ENCODE results near the gene C18orf32. TPM values are rescaled to one million over a fixed set of nuclear protein-coding genes. Genes with fewer than 3 reads are reported as not detected.
A peak's percentile ranks its signal among the peaks of the same experiment; 100 is the strongest.

C18orf32 gene
- total and polyA plus RNA-seq, 2 donors (not counting 3 experiments of a cell fraction or from before 2014, with no cell fraction given), result 20.4 to 27.4 TPM

DNA sequence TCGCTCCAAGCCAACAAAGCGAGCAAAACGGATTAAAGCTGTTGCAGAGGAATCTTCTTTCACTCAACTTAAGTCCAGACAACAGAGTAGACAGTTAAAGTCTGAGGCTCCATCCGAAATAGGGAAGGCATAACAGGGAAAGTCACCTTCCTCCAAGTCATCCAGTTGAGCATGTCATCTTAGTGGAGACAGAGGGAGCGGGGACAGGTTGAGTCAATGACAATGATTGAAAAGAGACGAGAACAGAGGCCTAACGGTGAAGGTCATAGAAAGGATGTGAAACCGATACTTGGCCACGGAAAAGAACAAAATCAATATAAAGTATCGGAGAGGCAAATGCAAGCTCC, 455 bp downstream of the C18orf32 start:
- no peaks in the 10 kb centered on the region for H3K9me1 ChIP-seq (replicated peaks; ENCODE audit: control insufficient read depth, extremely low read depth, insufficient read depth, low read length)
- H3K36me3 ChIP-seq (ENCODE audit: control insufficient read depth in 2 of 2, extremely low read depth in 1 of 2, insufficient read depth in 2 of 2, low read length in 2 of 2), result peaks cover 6 to 12% of the 10 kb centered on the region in 2 experiments
- DNase-seq (ENCODE audit: low read depth, low spot score) (no peak), FAIRE-seq (no peak)
- peak overlapping the region; percentile 4 for H2AFZ ChIP-seq (ENCODE audit: low read depth, low read length)
- ChIA-PET POLR2A (interaction anchor here (0.6 to 2.2 kb wide), 4 partner anchors 10 to 758 kb away, joined by 3 to 24 read pairs (median 4); no protein-coding TSS in a partner anchor), CTCF (interaction anchor here (0.6 to 2.9 kb wide), 8 partner anchors 8 to 932 kb away, joined by 3 to 18 read pairs (median 3); no protein-coding TSS in a partner anchor)
- TF ChIP-seq JUN (IDR thresholded peaks at IDR 0.05; ENCODE audit: borderline replicate concordance, insufficient read depth, insufficient read length, low read depth) (no peak), EZH2 (IDR thresholded peaks at IDR 0.05; ENCODE audit: borderline replicate concordance, low read depth, low read length, severe bottlenecking) (no peak), FOS (IDR thresholded peaks at IDR 0.05; ENCODE audit: borderline replicate concordance, insufficient read depth, low read length) (no peak), POLR2A (IDR thresholded peaks at IDR 0.05; ENCODE audit: low read depth, low read length) (no peak), POLR2AphosphoS5 (IDR thresholded peaks at IDR 0.05; ENCODE audit: insufficient read depth, low read depth, low read length) (no peak)
- H3K27ac ChIP-seq (ENCODE audit: insufficient read depth, low read depth, low read length), result peak overlapping the region; percentile 65
- peak overlapping the region; percentile 74 for H3K9ac ChIP-seq (replicated peaks; ENCODE audit: extremely low read depth, insufficient read depth, low read length)
- peak overlapping the region; percentile 26 to 78 (median 64) for H3K4me3 ChIP-seq (replicated peaks in 1 of 3; ENCODE audit: insufficient read depth in 1 of 3, low read depth in 1 of 3, low read length in 3 of 3)
- H3K27me3 ChIP-seq (ENCODE audit: control insufficient read depth in 2 of 2, insufficient read depth in 2 of 2, low read length in 2 of 2), result no peaks in the 10 kb centered on the region
- no peaks in the 10 kb centered on the region for H4K20me1 ChIP-seq (replicated peaks; ENCODE audit: control insufficient read depth, extremely low read depth, insufficient read depth, low read length)
- H3K4me1 ChIP-seq (ENCODE audit: control insufficient read depth, extremely low read depth, insufficient read depth, low read length), result peaks cover 30% of the 10 kb centered on the region
- H3K9me3 ChIP-seq (replicated peaks; ENCODE audit: control insufficient read depth, insufficient read depth, low read length), result no peaks in the 10 kb centered on the region
- dilution Hi-C loops (cut with MboI; ENCODE audit: extremely low pct_ligation_motif_present, low sequenced_read_pairs) (no loop called here), intact Hi-C loops (cut with micrococcal nuclease) (loop anchor here (5.0 kb wide), 1 partner anchor 176 kb away; no protein-coding TSS in a partner anchor)
- H3K4me2 ChIP-seq (ENCODE audit: insufficient read depth, low read length), result peak overlapping the region; percentile 71
- no TSS peak for BruUV-seq (replicated peaks)
- H3K79me2 ChIP-seq (ENCODE audit: control insufficient read depth, insufficient read depth, low read length), result peaks cover 34% of the 10 kb centered on the region

DNA sequence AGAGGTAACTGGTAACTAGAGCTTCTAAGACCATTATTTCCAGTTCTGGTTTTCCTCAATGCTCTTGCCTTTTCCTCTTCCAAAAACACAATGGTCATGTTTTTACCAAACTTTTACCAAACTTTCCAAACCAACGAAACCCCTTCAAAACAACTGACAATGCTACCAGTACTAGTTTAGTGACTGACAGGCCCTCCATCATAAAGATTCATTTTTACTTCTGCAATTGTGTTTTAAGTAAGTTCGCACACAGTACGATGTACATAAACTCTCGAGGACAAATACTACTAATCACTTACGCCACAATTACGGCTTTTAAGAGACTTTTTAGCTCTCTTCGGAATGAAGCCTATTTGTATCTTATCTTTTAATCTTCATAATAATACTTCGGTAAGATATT, 900 bp downstream of the C18orf32 start:
- peak overlapping the region; percentile 71 for H3K4me2 ChIP-seq (ENCODE audit: insufficient read depth, low read length)
- H3K36me3 ChIP-seq (ENCODE audit: control insufficient read depth in 2 of 2, extremely low read depth in 1 of 2, insufficient read depth in 2 of 2, low read length in 2 of 2), result peaks cover 6 to 12% of the 10 kb centered on the region in 2 experiments
- H3K4me3 ChIP-seq (replicated peaks in 1 of 3; ENCODE audit: insufficient read depth in 1 of 3, low read depth in 1 of 3, low read length in 3 of 3), result peak overlapping the region; percentile 26 to 78 (median 64)
- DNase-seq (ENCODE audit: low read depth, low spot score) (no peak), FAIRE-seq (no peak)
- no peak overlapping the region for H2AFZ ChIP-seq (ENCODE audit: low read depth, low read length)
- peak overlapping the region; percentile 65 for H3K27ac ChIP-seq (ENCODE audit: insufficient read depth, low read depth, low read length)
- H3K79me2 ChIP-seq (ENCODE audit: control insufficient read depth, insufficient read depth, low read length), result peaks cover 29% of the 10 kb centered on the region
- dilution Hi-C loops (cut with MboI; ENCODE audit: extremely low pct_ligation_motif_present, low sequenced_read_pairs) (no loop called here), intact Hi-C loops (cut with micrococcal nuclease) (loop anchor here (5.0 kb wide), 1 partner anchor 176 kb away; no protein-coding TSS in a partner anchor)
- TF ChIP-seq POLR2AphosphoS5 (IDR thresholded peaks at IDR 0.05; ENCODE audit: insufficient read depth, low read depth, low read length) (no peak), GATA2 (IDR thresholded peaks at IDR 0.05; ENCODE audit: insufficient read depth, insufficient read length, low read depth, low read length) (no peak), EZH2 (IDR thresholded peaks at IDR 0.05; ENCODE audit: borderline replicate concordance, low read depth, low read length, severe bottlenecking) (no peak)
- ChIA-PET CTCF (interaction anchor here (0.6 to 2.9 kb wide), 6 partner anchors 9 to 931 kb away, joined by 3 to 18 read pairs (median 7); no protein-coding TSS in a partner anchor), POLR2A (interaction anchor here (0.6 to 2.2 kb wide), 3 partner anchors 9 to 758 kb away, joined by 3 to 24 read pairs (median 5); no protein-coding TSS in a partner anchor)
- no peaks in the 10 kb centered on the region for H3K9me3 ChIP-seq (replicated peaks; ENCODE audit: control insufficient read depth, insufficient read depth, low read length)
- peak overlapping the region; percentile 74 for H3K9ac ChIP-seq (replicated peaks; ENCODE audit: extremely low read depth, insufficient read depth, low read length)
- H3K4me1 ChIP-seq (ENCODE audit: control insufficient read depth, extremely low read depth, insufficient read depth, low read length), result peaks cover 29% of the 10 kb centered on the region
- H3K9me1 ChIP-seq (replicated peaks; ENCODE audit: control insufficient read depth, extremely low read depth, insufficient read depth, low read length), result no peaks in the 10 kb centered on the region
- no peaks in the 10 kb centered on the region for H4K20me1 ChIP-seq (replicated peaks; ENCODE audit: control insufficient read depth, extremely low read depth, insufficient read depth, low read length)
- no TSS peak for BruUV-seq (replicated peaks)
- no peaks in the 10 kb centered on the region for H3K27me3 ChIP-seq (ENCODE audit: control insufficient read depth in 2 of 2, insufficient read depth in 2 of 2, low read length in 2 of 2)

Data from endothelial cell of umbilical vein (primary cell).